GM19193 (cell line): Measurements from ENCODE around the gene SLC25A26.

Experiments
- POLR2A ChIP-seq: IDR thresholded peaks from 4 replicates; pipeline ENCODE4 v1.6.1; 2011; ENCODE audit not compliant: insufficient read depth, insufficient read length; ENCODE audit errors: extremely low read depth

The SLC25A26 gene

GRCh38 chr3:66220602-66221377 is at the start of gene SLC25A26:
SLC25A26 (plus strand) TSS chr3:66221001; CDS start chr3:66221095, 94 bp downstream.
- TF ChIP-seq POLR2A = peak; percentile 84

- TF ChIP-seq POLR2A = no peak
Measured at GRCh38 chr3:66172394-66172793, 48.4 kb upstream of the SLC25A26 start.

GRCh38 chr3:66177026-66177425 is 43.8 kb upstream of the SLC25A26 start:
- TF ChIP-seq POLR2A = no peak

GRCh38 chr3:66178206-66178605 is 42.6 kb upstream of the SLC25A26 start:
- no peak for TF ChIP-seq POLR2A

GRCh38 chr3:66179793-66180192 is 41.0 kb upstream of the SLC25A26 start:
- TF ChIP-seq POLR2A = no peak

GRCh38 chr3:66181764-66182163 is 39.0 kb upstream of the SLC25A26 start:
- no peak for TF ChIP-seq POLR2A

GRCh38 chr3:66182246-66182645 is 38.6 kb upstream of the SLC25A26 start:
- TF ChIP-seq POLR2A = no peak

GRCh38 chr3:66186545-66186944 is 34.3 kb upstream of the SLC25A26 start:
- no peak for TF ChIP-seq POLR2A

GRCh38 chr3:66195347-66195783 is 25.4 kb upstream of the SLC25A26 start:
- no peak for TF ChIP-seq POLR2A

GRCh38 chr3:66196633-66197032 is 24.2 kb upstream of the SLC25A26 start:
- no peak for TF ChIP-seq POLR2A

GRCh38 chr3:66198437-66199088 is 22.2 kb upstream of the SLC25A26 start:
- TF ChIP-seq POLR2A = no peak

- no peak for TF ChIP-seq POLR2A
Measured at GRCh38 chr3:66199089-66199473, 21.7 kb upstream of the SLC25A26 start.

- TF ChIP-seq POLR2A = no peak
Measured at GRCh38 chr3:66200147-66200546, 20.7 kb upstream of the SLC25A26 start.

- no peak for TF ChIP-seq POLR2A
Measured at GRCh38 chr3:66200786-66201185, 20.0 kb upstream of the SLC25A26 start.

GRCh38 chr3:66203275-66203674 is 17.5 kb upstream of the SLC25A26 start:
- TF ChIP-seq POLR2A = no peak

- TF ChIP-seq POLR2A = no peak
Measured at GRCh38 chr3:66206806-66207205, 14.0 kb upstream of the SLC25A26 start.

- no peak for TF ChIP-seq POLR2A
Measured at GRCh38 chr3:66208189-66208588, 12.6 kb upstream of the SLC25A26 start.

GRCh38 chr3:66210687-66211295 is 10.0 kb upstream of the SLC25A26 start:
- no peak for TF ChIP-seq POLR2A
